HEK293 (cell line): ENCODE results near the gene OTUB2.

ENCODE experiments used
- CTCF ChIA-PET: fragments of 350-600 bp; formaldehyde crosslinking; extraction: SDS; loops from one replicate; lab custom pipeline; 2021; ENCODE audit warnings: antibody characterized with exemption; lab: Yijun Ruan, JAX
- POLR2A ChIA-PET: fragments of 300-600 bp; formaldehyde crosslinking; extraction: SDS; loops from one replicate; lab custom pipeline; 2020; ENCODE audit warnings: antibody characterized with exemption, inconsistent platforms; lab: Yijun Ruan, JAX
- H3K27ac ChIP-seq: fragments of 200-500 bp; sonication (Bioruptor generic); 2 replicates; pipeline ENCODE4 v1.5.1; 2014; ENCODE audit warnings: low read depth, low read length, control low read depth, inconsistent platforms; ENCODE audit errors: extremely low read depth
- H3K36me3 ChIP-seq, 2 experiments: fragments of 200-500 bp in 1 of 2; sonication (Bioruptor generic) in 1 of 2; 1 replicate in 1 of 2; 2 replicates in 1 of 2; pipeline ENCODE4 v1.5.1; 2014 to 2017; ENCODE audit warnings: inconsistent platforms in 2 of 2, low read length in 2 of 2; ENCODE audit not compliant: control insufficient read depth in 2 of 2, insufficient read depth in 1 of 2
- H3K4me1 ChIP-seq: fragments of 200-500 bp; sonication (Bioruptor generic); 2 replicates; pipeline ENCODE4 v1.5.1; 2014; ENCODE audit warnings: mild to moderate bottlenecking, low read length, inconsistent platforms; ENCODE audit not compliant: control insufficient read depth, insufficient read depth
- H3K4me3 ChIP-seq: 2 replicates; pipeline ENCODE4 v1.5.1; 2011; ENCODE audit warnings: low read depth, mild to moderate bottlenecking, control low read depth, low read length, moderate library complexity
- H3K9me3 ChIP-seq: fragments of 200-500 bp; sonication (Bioruptor generic); 2 replicates; pipeline ENCODE4 v1.5.1; 2014; ENCODE audit warnings: low read depth, low read length, inconsistent platforms; ENCODE audit not compliant: control insufficient read depth, insufficient read depth
- HIC1 ChIP-seq: fragments of 450-650 bp; formaldehyde crosslinking; IDR thresholded peaks from 2 replicates; pipeline ENCODE4 v1.5.1; 2016; ENCODE audit warnings: missing biosample characterization, missing genetic modification characterization
- HOXD13 ChIP-seq: sonication (generic); formaldehyde crosslinking; IDR thresholded peaks from 2 replicates; pipeline ENCODE4 v1.8.0; 2022; ENCODE audit warnings: missing genetic modification reagents, borderline replicate concordance
- SCRT1 ChIP-seq: fragments of 450-650 bp; formaldehyde crosslinking; IDR thresholded peaks from 2 replicates; pipeline ENCODE4 v1.5.1; 2016; ENCODE audit warnings: missing biosample characterization, missing genetic modification characterization, borderline replicate concordance
- SETDB1 ChIP-seq: IDR thresholded peaks from one replicate; pipeline ENCODE4 v1.6.1; 2017; ENCODE audit warnings: mild to moderate bottlenecking, low read length, moderate library complexity, mixed read lengths; ENCODE audit not compliant: insufficient read length
- ZBTB21 ChIP-seq: fragments of 450-650 bp; formaldehyde crosslinking; IDR thresholded peaks from 2 replicates; pipeline ENCODE4 v1.5.1; 2017; ENCODE audit warnings: missing biosample characterization, missing genetic modification characterization
- ZBTB49 ChIP-seq: fragments of 450-650 bp; formaldehyde crosslinking; IDR thresholded peaks from 2 replicates; pipeline ENCODE4 v1.5.1; 2016; ENCODE audit warnings: missing biosample characterization, missing genetic modification characterization, low read depth
- ZIC2 ChIP-seq: fragments of 450-650 bp; formaldehyde crosslinking; IDR thresholded peaks from 2 replicates; pipeline ENCODE4 v1.5.1; 2016; ENCODE audit warnings: missing biosample characterization, missing genetic modification characterization
- ZNF311 ChIP-seq: fragments of 450-650 bp; formaldehyde crosslinking; IDR thresholded peaks from 2 replicates; pipeline ENCODE4 v1.5.1; 2017; ENCODE audit warnings: missing biosample characterization, missing genetic modification characterization, borderline replicate concordance
- ZNF404 ChIP-seq: fragments of 450-650 bp; formaldehyde crosslinking; IDR thresholded peaks from 2 replicates; pipeline ENCODE4 v1.5.1; 2017; ENCODE audit warnings: missing biosample characterization, missing genetic modification characterization
- ZNF76 ChIP-seq: fragments of 450-650 bp; formaldehyde crosslinking; IDR thresholded peaks from 2 replicates; pipeline ENCODE4; 2016; ENCODE audit warnings: low read depth, missing biosample characterization, missing genetic modification characterization, borderline replicate concordance
- ZNF777 ChIP-seq: fragments of 450-650 bp; formaldehyde crosslinking; IDR thresholded peaks from 2 replicates; pipeline ENCODE4 v1.5.1; 2017; ENCODE audit warnings: missing biosample characterization, missing genetic modification characterization, borderline replicate concordance

The OTUB2 gene

GRCh38 chr14:94027566-94028449 is 1.7 kb downstream of the OTUB2 start:
- H3K9me3 ChIP-seq: no peaks in the 10 kb centered on the region
- H3K36me3 ChIP-seq: no peaks in the 10 kb centered on the region
- no peaks in the 10 kb centered on the region for H3K4me1 ChIP-seq
- H3K4me3 ChIP-seq: no peak overlapping the region
- no peak for TF ChIP-seq SCRT1 (tag by site-specific recombination)
- 0 out of 2 replicates have a peak, but pooled peaks have one; percentile 42 for TF ChIP-seq HIC1 (tag by site-specific recombination)
- TF ChIP-seq ZBTB21 (tag by site-specific recombination): no peak
- no peak overlapping the region for H3K27ac ChIP-seq
- CTCF ChIA-PET: interaction anchor here (0.6 to 1.9 kb wide), 4 partner anchors 9 to 281 kb away, joined by 3 to 9 read pairs (median 3); no protein-coding TSS in a partner anchor
- POLR2A ChIA-PET: interaction anchor here (0.5 kb wide), 1 partner anchor 543 kb away, joined by 3 read pairs; no protein-coding TSS in a partner anchor

GRCh38 chr14:94028450-94028826 is 2.3 kb downstream of the OTUB2 start:
- H3K4me1 ChIP-seq: no peaks in the 10 kb centered on the region
- ChIA-PET CTCF (interaction anchor here (1.3 to 1.9 kb wide), 2 partner anchors 9 to 114 kb away, joined by 3 to 9 read pairs; no protein-coding TSS in a partner anchor), POLR2A (no interaction called here)
- H3K4me3 ChIP-seq: no peak overlapping the region
- H3K9me3 ChIP-seq: no peaks in the 10 kb centered on the region
- no peaks in the 10 kb centered on the region for H3K36me3 ChIP-seq
- no peak overlapping the region for H3K27ac ChIP-seq
- TF ChIP-seq ZIC2 (tag by site-specific recombination) (peak; percentile 62), ZNF777 (tag by site-specific recombination) (no peak)

- Histone ChIP-seq H3K4me1 (no peaks in the 10 kb centered on the region), H3K36me3 (peaks cover 0 to 3% of the 10 kb centered on the region in 2 experiments; a peak in 1 of 3 replicates), H3K4me3 (no peak overlapping the region), H3K9me3 (no peaks in the 10 kb centered on the region), H3K27ac (no peak overlapping the region)
- POLR2A ChIA-PET: no interaction called here
- CTCF ChIA-PET: interaction anchor here (0.9 to 1.9 kb wide), 4 partner anchors 8 to 113 kb away, joined by 3 to 9 read pairs (median 4); no protein-coding TSS in a partner anchor
- TF ChIP-seq HOXD13 (CRISPR knock-in tag): no peak
- TF ChIP-seq ZNF311 (tag by site-specific recombination): no peak
- TF ChIP-seq ZBTB49 (tag by site-specific recombination): no peak
- no peak for TF ChIP-seq ZNF76 (tag by site-specific recombination)
- no peak for TF ChIP-seq ZNF404
- TF ChIP-seq SETDB1: no peak
Measured at GRCh38 chr14:94029265-94029664, 3.1 kb downstream of the OTUB2 start.
